Hippocampal formation (tissue), 2 donors: Measurements from ENCODE around the gene PROP1.
"Not testable (repeated sequence)": the region's sequence is repeated elsewhere in the genome, so short reads cannot be mapped to it uniquely, and the experiment has no call there.

Experiments
- DNase-seq, 2 donors: peaks; one replicate each; lab custom pipeline; 2025; lab: John Stamatoyannopoulos, UW

The PROP1 gene

GRCh38 chr5:177945145-177945544 is 50.9 kb downstream of the PROP1 start:
- DNase-seq: not testable (repeated sequence)

- not testable (repeated sequence) for DNase-seq
Measured at GRCh38 chr5:177943805-177944736, 52.0 kb downstream of the PROP1 start.

- not testable (repeated sequence) for DNase-seq
Measured at GRCh38 chr5:177942896-177943295, 53.1 kb downstream of the PROP1 start.
